Hepatocyte (in vitro differentiated cells): Measurements from ENCODE around the gene FAM221B.

Experiments used
- EZH2 ChIP-seq: fragments of 200-600 bp; sonication (generic); IDR thresholded peaks from 2 replicates; pipeline ENCODE4 v1.6.1; 2016; ENCODE audit warnings: antibody characterized with exemption, mild to moderate bottlenecking, borderline replicate concordance
- EZH2phosphoT487 ChIP-seq: fragments of 200-600 bp; sonication (generic); IDR thresholded peaks from one replicate; pipeline ENCODE4 v1.6.1; 2018; ENCODE audit warnings: antibody characterized with exemption, mild to moderate bottlenecking, low read depth, moderate library complexity; ENCODE audit not compliant: unreplicated experiment, severe bottlenecking
- TF ChIP-seq, protein P1 (sequence below): fragments of 200-600 bp; sonication (generic); IDR thresholded peaks from 2 replicates; pipeline ENCODE4 v1.5.1; 2016; ENCODE audit warnings: antibody characterized with exemption, mild to moderate bottlenecking; ENCODE audit not compliant: poor library complexity

DNA sequence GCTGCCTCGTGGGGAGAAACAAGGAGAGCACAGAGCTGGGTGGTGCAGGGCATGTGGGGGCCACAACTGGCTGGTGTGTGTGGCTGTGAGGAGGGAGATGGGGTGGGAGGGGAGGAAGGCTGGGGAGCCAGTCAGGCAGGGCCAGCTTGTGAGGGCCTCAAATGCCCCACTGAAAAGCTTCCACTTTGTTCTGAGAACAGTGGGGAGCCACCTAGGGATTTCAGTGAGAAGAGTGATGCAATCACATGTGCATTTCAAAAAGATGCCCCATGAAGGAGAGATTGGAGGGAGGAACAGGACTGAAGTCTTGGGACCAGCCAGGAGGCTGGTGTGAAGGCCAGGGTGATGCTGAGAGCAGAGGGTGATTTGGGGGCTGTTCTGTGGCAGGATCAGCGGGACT is 40.4 kb upstream of the FAM221B start:
- TF ChIP-seq, protein P1, sequence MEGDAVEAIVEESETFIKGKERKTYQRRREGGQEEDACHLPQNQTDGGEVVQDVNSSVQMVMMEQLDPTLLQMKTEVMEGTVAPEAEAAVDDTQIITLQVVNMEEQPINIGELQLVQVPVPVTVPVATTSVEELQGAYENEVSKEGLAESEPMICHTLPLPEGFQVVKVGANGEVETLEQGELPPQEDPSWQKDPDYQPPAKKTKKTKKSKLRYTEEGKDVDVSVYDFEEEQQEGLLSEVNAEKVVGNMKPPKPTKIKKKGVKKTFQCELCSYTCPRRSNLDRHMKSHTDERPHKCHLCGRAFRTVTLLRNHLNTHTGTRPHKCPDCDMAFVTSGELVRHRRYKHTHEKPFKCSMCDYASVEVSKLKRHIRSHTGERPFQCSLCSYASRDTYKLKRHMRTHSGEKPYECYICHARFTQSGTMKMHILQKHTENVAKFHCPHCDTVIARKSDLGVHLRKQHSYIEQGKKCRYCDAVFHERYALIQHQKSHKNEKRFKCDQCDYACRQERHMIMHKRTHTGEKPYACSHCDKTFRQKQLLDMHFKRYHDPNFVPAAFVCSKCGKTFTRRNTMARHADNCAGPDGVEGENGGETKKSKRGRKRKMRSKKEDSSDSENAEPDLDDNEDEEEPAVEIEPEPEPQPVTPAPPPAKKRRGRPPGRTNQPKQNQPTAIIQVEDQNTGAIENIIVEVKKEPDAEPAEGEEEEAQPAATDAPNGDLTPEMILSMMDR = no peak
- TF ChIP-seq EZH2phosphoT487 = no peak
- no peak for TF ChIP-seq EZH2
